ENCODE measurements around the gene KCNG2. TPM values are rescaled to one million over a fixed set of nuclear protein-coding genes. Genes with fewer than 3 reads are reported as not detected.

Gene KCNG2
- total RNA-seq, 2 experiments from 2014 or later = not detected

GRCh38 chr18:79873449-79874110 lies 75.8 kb downstream of the KCNG2 start:
- intact Hi-C loops (cut with DNase I, micrococcal nuclease) = no loop called here
- Mint-ChIP-seq H3K27me3 (no peaks in the 10 kb centered on the region), H3K9me3 (no peaks in the 10 kb centered on the region), H3K27ac (no peak overlapping the region), H3K4me3 (no peak overlapping the region), H3K36me3 (ENCODE audit: low read depth) (no peaks in the 10 kb centered on the region), H3K4me1 (ENCODE audit: low read depth) (no peaks in the 10 kb centered on the region)
- DNase-seq (no peak), ATAC-seq (ENCODE audit: poor library complexity) (no peak)
- ChIA-PET POLR2A (no interaction called here), CTCF (no interaction called here)
- Histone ChIP-seq H3K9me3 (ENCODE audit: control insufficient read depth in 1 of 2, insufficient read depth in 1 of 2, low read length in 2 of 2) (peaks cover 0 to 21% of the 10 kb centered on the region in 2 experiments), H3K4me1 (ENCODE audit: insufficient read depth, low read length) (no peaks in the 10 kb centered on the region), H3K27me3 (ENCODE audit: control insufficient read depth in 1 of 2, insufficient read depth in 2 of 2, low read length in 2 of 2) (no peaks in the 10 kb centered on the region), H3K36me3 (ENCODE audit: insufficient read depth, low read length) (no peaks in the 10 kb centered on the region), H3K27ac (ENCODE audit: low read depth in 1 of 2, low read length in 2 of 2) (no peak overlapping the region), H3K4me3 (ENCODE audit: low read length) (no peak overlapping the region)
- no peak for TF ChIP-seq CTCF (IDR thresholded peaks at IDR 0.05)

- DNase-seq (no peak), ATAC-seq (ENCODE audit: poor library complexity) (no peak)
- POLR2A ChIA-PET = no interaction called here
- no peaks in the 10 kb centered on the region for H3K36me3 ChIP-seq (ENCODE audit: insufficient read depth, low read length)
- Mint-ChIP-seq H3K4me1 (ENCODE audit: low read depth) (no peaks in the 10 kb centered on the region), H3K9me3 (no peaks in the 10 kb centered on the region), H3K36me3 (ENCODE audit: low read depth) (no peaks in the 10 kb centered on the region), H3K27me3 (no peaks in the 10 kb centered on the region), H3K27ac (no peak overlapping the region), H3K4me3 (no peak overlapping the region)
- no peak overlapping the region for H3K27ac ChIP-seq (ENCODE audit: low read depth in 1 of 2, low read length in 2 of 2)
- H3K4me1 ChIP-seq (ENCODE audit: insufficient read depth, low read length) = no peaks in the 10 kb centered on the region
- peaks cover 0 to 23% of the 10 kb centered on the region in 2 experiments for H3K9me3 ChIP-seq (ENCODE audit: control insufficient read depth in 1 of 2, insufficient read depth in 1 of 2, low read length in 2 of 2)
- H3K4me3 ChIP-seq (ENCODE audit: low read length) = no peak overlapping the region
- intact Hi-C loops (cut with DNase I, micrococcal nuclease) = no loop called here
- no peak for TF ChIP-seq CTCF (IDR thresholded peaks at IDR 0.05)
- CTCF ChIA-PET = no interaction called here
- no peaks in the 10 kb centered on the region for H3K27me3 ChIP-seq (ENCODE audit: control insufficient read depth in 1 of 2, insufficient read depth in 2 of 2, low read length in 2 of 2)
Observed at GRCh38 chr18:79874553-79875530, 77.1 kb downstream of the KCNG2 start.

DNA sequence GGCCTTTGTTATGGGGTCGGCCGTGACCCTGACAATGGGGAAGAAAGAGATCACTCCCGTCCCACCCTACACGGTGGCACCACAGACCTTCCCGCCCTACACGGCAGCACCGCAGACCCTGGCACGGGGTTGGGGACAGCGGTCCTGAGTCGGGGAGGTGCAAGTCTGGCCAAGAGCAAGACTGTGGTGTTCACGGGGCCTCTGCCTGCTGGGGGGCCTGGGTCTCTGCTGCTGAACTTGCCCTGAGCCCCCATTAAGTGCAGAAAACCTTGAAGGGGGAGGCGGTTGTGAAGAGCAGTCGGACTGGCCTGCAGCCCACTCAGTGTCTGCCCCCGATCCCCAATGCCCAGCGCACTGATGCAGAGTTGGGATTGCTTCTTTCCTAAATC lies 77.8 kb downstream of the KCNG2 start:
- Histone ChIP-seq H3K4me3 (ENCODE audit: low read length) (no peak overlapping the region), H3K9me3 (ENCODE audit: control insufficient read depth in 1 of 2, insufficient read depth in 1 of 2, low read length in 2 of 2) (peaks cover 0 to 23% of the 10 kb centered on the region in 2 experiments), H3K36me3 (ENCODE audit: insufficient read depth, low read length) (no peaks in the 10 kb centered on the region), H3K27me3 (ENCODE audit: control insufficient read depth in 1 of 2, insufficient read depth in 2 of 2, low read length in 2 of 2) (no peaks in the 10 kb centered on the region), H3K27ac (ENCODE audit: low read depth in 1 of 2, low read length in 2 of 2) (no peak overlapping the region), H3K4me1 (ENCODE audit: insufficient read depth, low read length) (no peaks in the 10 kb centered on the region)
- intact Hi-C loops (cut with DNase I, micrococcal nuclease) = no loop called here
- Mint-ChIP-seq H3K27me3 (no peaks in the 10 kb centered on the region), H3K36me3 (ENCODE audit: low read depth) (no peaks in the 10 kb centered on the region), H3K4me1 (ENCODE audit: low read depth) (no peaks in the 10 kb centered on the region), H3K27ac (no peak overlapping the region), H3K9me3 (no peaks in the 10 kb centered on the region), H3K4me3 (no peak overlapping the region)
- TF ChIP-seq CTCF (IDR thresholded peaks at IDR 0.05) = no peak
- CTCF ChIA-PET = no interaction called here
- POLR2A ChIA-PET = no interaction called here
- DNase-seq = no peak
- ATAC-seq (ENCODE audit: poor library complexity) = no peak

Data from CD4-positive, alpha-beta T cell (primary cell).